H1 (cell line): ENCODE data around the gene CYP2A6. TPM values are rescaled to one million over a fixed set of nuclear protein-coding genes. Genes with fewer than 3 reads are reported as not detected.

Experiments used
- CTCF ChIA-PET: fragments of 300-600 bp; sonication (Branson Sonifier 250); formaldehyde crosslinking; loops from one replicate; lab custom pipeline; 2021; ENCODE audit not compliant: partially characterized antibody; lab: Charles Lee
- POLR2A ChIA-PET: fragments of 300-600 bp; sonication (Branson Sonifier 250); formaldehyde crosslinking; loops from one replicate; lab custom pipeline; 2021; ENCODE audit warnings: inconsistent platforms; ENCODE audit not compliant: partially characterized antibody; lab: Charles Lee
- DNase-seq, 2 experiments: peaks; one replicate each; pipeline versions ENCODE4 v3.0.0 to v3.0.0-alpha.2; 2010 to 2022; ENCODE audit warnings: low spot score in 2 of 2, low read depth in 1 of 2, mixed read lengths in 1 of 2
- FAIRE-seq: peaks from 2 replicates; lab custom pipeline; 2011; peaks lifted over from hg19 to GRCh38; lab: Jason Lieb, UNC
- H2AFZ ChIP-seq: 2 replicates; pipeline ENCODE4 v1.8.1; 2012; ENCODE audit warnings: low read length, inconsistent platforms
- H2AK5ac ChIP-seq: 2 replicates; pipeline ENCODE4 v1.6.1; 2013; ENCODE audit warnings: low read depth, low read length
- H2BK120ac ChIP-seq: replicated peaks from 2 replicates; pipeline ENCODE3; 2013; ENCODE audit warnings: low read depth, low read length, inconsistent platforms
- H2BK12ac ChIP-seq: 2 replicates; pipeline ENCODE4 v1.6.1; 2013; ENCODE audit warnings: low read depth, low read length
- H2BK15ac ChIP-seq: 2 replicates; pipeline ENCODE4 v1.6.1; 2013; ENCODE audit warnings: low read length
- H2BK20ac ChIP-seq: 2 replicates; pipeline ENCODE4 v1.6.1; 2013; ENCODE audit warnings: low read length
- H2BK5ac ChIP-seq: 2 replicates; pipeline ENCODE4 v1.6.1; 2013; ENCODE audit warnings: low read depth, low read length
- H3K14ac ChIP-seq: 2 replicates; pipeline ENCODE4 v1.6.1; 2013; ENCODE audit warnings: inconsistent platforms; ENCODE audit not compliant: insufficient read length
- H3K18ac ChIP-seq: 2 replicates; pipeline ENCODE4 v1.6.1; 2013; ENCODE audit warnings: low read length; ENCODE audit errors: extremely low read depth
- H3K23ac ChIP-seq: 2 replicates; pipeline ENCODE4 v1.6.1; 2013; ENCODE audit warnings: inconsistent platforms; ENCODE audit not compliant: insufficient read length
- H3K23me2 ChIP-seq: 2 replicates; pipeline ENCODE4 v1.6.1; 2013; ENCODE audit warnings: low read depth, low read length
- H3K27ac ChIP-seq: 2 replicates; pipeline ENCODE4 v1.6.1; 2011; ENCODE audit warnings: low read depth, low read length, inconsistent platforms
- H3K27me3 ChIP-seq, 4 experiments: replicated peaks in 1 of 4; 1 replicate in 1 of 4; 2 replicates in 3 of 4; pipeline versions ENCODE4 v1.6.1 to v1.8.1; 2011 to 2013; ENCODE audit warnings: low read length in 3 of 4, mild to moderate bottlenecking in 3 of 4, inconsistent platforms in 2 of 4, mixed read lengths in 2 of 4, moderate library complexity in 1 of 4; ENCODE audit not compliant: control insufficient read depth in 3 of 4, insufficient read depth in 3 of 4; ENCODE audit errors: extremely low read depth in 1 of 4
- H3K36me3 ChIP-seq, 4 experiments: 2 replicates each; pipeline versions ENCODE4 v1.6.1 to v1.8.1; 2011 to 2013; ENCODE audit warnings: mild to moderate bottlenecking in 4 of 4, low read length in 3 of 4, moderate library complexity in 2 of 4, control low read depth in 1 of 4, inconsistent platforms in 1 of 4; ENCODE audit not compliant: insufficient read depth in 4 of 4, control insufficient read depth in 2 of 4
- H3K4ac ChIP-seq: replicated peaks from 2 replicates; pipeline ENCODE3; 2013; ENCODE audit warnings: low read length, low read depth, mixed read lengths, inconsistent platforms; ENCODE audit not compliant: insufficient read length
- H3K4me1 ChIP-seq, 4 experiments: replicated peaks in 1 of 4; 1 replicate in 1 of 4; 2 replicates in 3 of 4; pipeline versions ENCODE4 v1.6.1 to v1.8.1; 2011 to 2013; ENCODE audit warnings: low read length in 3 of 4, inconsistent platforms in 2 of 4, mixed read lengths in 1 of 4; ENCODE audit not compliant: insufficient read depth in 4 of 4, control insufficient read depth in 3 of 4
- H3K4me2 ChIP-seq, 2 experiments: 2 replicates each; pipeline versions ENCODE4 v1.6.1 to v1.8.1; 2011 to 2013; ENCODE audit warnings: low read depth in 2 of 2, low read length in 2 of 2, control low read depth in 1 of 2, inconsistent platforms in 1 of 2, mild to moderate bottlenecking in 1 of 2; ENCODE audit not compliant: insufficient read depth in 1 of 2
- H3K4me3 ChIP-seq, 4 experiments: fragments of 200-600, 300-600 bp in 1 of 4; sonication (generic), shearing (Covaris generic), sonication (Bioruptor Twin) in 1 of 4; 2 replicates each; pipeline versions ENCODE4 v1.5.1 to v1.8.1; 2011 to 2016; ENCODE audit warnings: low read length in 4 of 4, low read depth in 3 of 4, control low read depth in 2 of 4, inconsistent platforms in 2 of 4, mild to moderate bottlenecking in 2 of 4, mixed read lengths in 1 of 4, moderate library complexity in 1 of 4; ENCODE audit not compliant: insufficient read depth in 2 of 4; ENCODE audit errors: extremely low read depth in 1 of 4
- H3K56ac ChIP-seq: replicated peaks from 2 replicates; pipeline ENCODE3; 2013; ENCODE audit warnings: low read depth, mild to moderate bottlenecking, mixed read lengths, low read length, inconsistent platforms; ENCODE audit not compliant: insufficient read length
- H3K79me1 ChIP-seq: 2 replicates; pipeline ENCODE4 v1.6.1; 2013; ENCODE audit warnings: low read depth, low read length, control low read depth
- H3K79me2 ChIP-seq, 2 experiments: 2 replicates each; pipeline versions ENCODE4 v1.6.1 to v1.8.1; 2012 to 2013; ENCODE audit warnings: low read length in 2 of 2, mild to moderate bottlenecking in 2 of 2, inconsistent platforms in 1 of 2; ENCODE audit not compliant: insufficient read depth in 2 of 2, control insufficient read depth in 1 of 2
- H3K9ac ChIP-seq, 4 experiments: replicated peaks in 1 of 4; 1 replicate in 1 of 4; 2 replicates in 3 of 4; pipeline versions ENCODE4 v1.6.1 to v1.8.1; 2011 to 2013; ENCODE audit warnings: low read depth in 3 of 4, low read length in 3 of 4, control low read depth in 2 of 4, mild to moderate bottlenecking in 2 of 4, moderate library complexity in 2 of 4, inconsistent platforms in 1 of 4; ENCODE audit errors: extremely low read depth in 1 of 4
- H3K9me3 ChIP-seq, 2 experiments: 2 replicates each; pipeline versions ENCODE4 v1.6.1 to v1.8.1; 2012 to 2013; ENCODE audit warnings: mild to moderate bottlenecking in 2 of 2, moderate library complexity in 2 of 2, control low read depth in 1 of 2, inconsistent platforms in 1 of 2, low read depth in 1 of 2, low read length in 1 of 2, mixed read lengths in 1 of 2; ENCODE audit not compliant: insufficient read depth in 2 of 2
- H4K20me1 ChIP-seq, 2 experiments: replicated peaks in 1 of 2; 2 replicates each; pipeline versions ENCODE3 to v1.8.1; 2011 to 2013; ENCODE audit warnings: inconsistent platforms in 2 of 2, low read length in 2 of 2, mild to moderate bottlenecking in 1 of 2; ENCODE audit not compliant: insufficient read depth in 2 of 2, control insufficient read depth in 1 of 2
- H4K5ac ChIP-seq: 2 replicates; pipeline ENCODE4 v1.6.1; 2013; ENCODE audit warnings: low read length, low read depth, mixed read lengths, inconsistent platforms; ENCODE audit not compliant: insufficient read length
- H4K8ac ChIP-seq: 2 replicates; pipeline ENCODE4 v1.8.0; 2013; ENCODE audit warnings: mild to moderate bottlenecking, moderate library complexity, low read length, inconsistent platforms; ENCODE audit not compliant: insufficient read depth; ENCODE audit errors: extremely low read depth
- H4K91ac ChIP-seq: replicated peaks from 2 replicates; pipeline ENCODE3; 2013; ENCODE audit warnings: low read length, mixed read lengths, inconsistent platforms; ENCODE audit not compliant: insufficient read length
- PHF8 ChIP-seq: fragments of 200-600 bp; sonication (generic); conservative IDR thresholded peaks from 2 replicates; pipeline ENCODE4 v1.7.1; 2012; ENCODE audit warnings: low read depth, mild to moderate bottlenecking, inconsistent platforms, low read length, moderate library complexity
- WGBS, 2 experiments: shearing (Covaris generic) in 1 of 2; methylation state at CpG; one replicate each; pipeline versions ENCODE4 v1.1.6 to v1.1.7; 2013 to 2015; ENCODE audit warnings: low lambda C conversion rate in 2 of 2, mixed read lengths in 2 of 2, inconsistent platforms in 1 of 2, low coverage in 1 of 2, missing lambda C conversion rate in 1 of 2; ENCODE audit not compliant: insufficient replicate concordance in 2 of 2, insufficient coverage in 1 of 2, insufficient read length in 1 of 2; ENCODE audit errors: extremely low coverage in 1 of 2, missing lambda C conversion rate in 1 of 2; 5-methylcytosine and 5-hydroxymethylcytosine counted together
- polyA plus RNA-seq, 7 experiments: library from polyadenylated mRNA; depleted of rRNA in 3 of 7; stranded (reverse) in 5 of 7; unstranded in 2 of 7; fragments of >200 nt in 5 of 7; fragments of 200-250 nt in 2 of 7; gene quantifications; 1 replicate in 5 of 7; 2 replicates in 1 of 7; 4 replicates in 1 of 7; pipeline versions ENCODE4 v1.2.1 to v1.2.3, GENCODE V29; 2011 to 2013; ENCODE audit warnings: missing spikeins in 2 of 7, mixed read lengths in 2 of 7
- total RNA-seq: library from RNA; stranded (reverse); fragmentation: NEBNext Ultra II Directional; extraction: Animal tissue kit (Norgen Biotek cat#: 25700); gene quantifications from 2 replicates; pipeline ENCODE4 v1.2.1, GENCODE V29; 2021

The CYP2A6 gene
- total and polyA plus RNA-seq, 2 of the 8 experiments (the other 6 are each of a cell fraction or from before 2014, with no cell fraction given), result 0.33 TPM; not detected in 1

- H3K36me3 ChIP-seq, result no peaks in the 10 kb centered on the region
- H3K27ac ChIP-seq, result no peak overlapping the region
- H4K8ac ChIP-seq, result no peak overlapping the region
- WGBS, 2 experiments, result 90% methylated on average over 3 of the region's 3 CpGs; no CpG with 5 or more reads in 1 of the 2 experiments
- DNase-seq (no peak), FAIRE-seq (no peak)
- no peak overlapping the region for H3K18ac ChIP-seq
- H2AK5ac ChIP-seq, result no peak overlapping the region
- H4K5ac ChIP-seq, result no peak overlapping the region
- no peak overlapping the region for H3K4ac ChIP-seq
- no peak overlapping the region for H2AFZ ChIP-seq
- H4K20me1 ChIP-seq, result no peaks in the 10 kb centered on the region
- H3K9ac ChIP-seq, result no peak overlapping the region
- H3K9me3 ChIP-seq, result no peaks in the 10 kb centered on the region
- no peak overlapping the region for H3K4me3 ChIP-seq
- H3K4me1 ChIP-seq, result no peaks in the 10 kb centered on the region
- no peaks in the 10 kb centered on the region for H3K27me3 ChIP-seq
- no peak overlapping the region for H3K56ac ChIP-seq
- ChIA-PET POLR2A (no interaction called here), CTCF (interaction anchor here (0.6 to 1.5 kb wide), 3 partner anchors 9 to 337 kb away, joined by 3 to 4 read pairs (median 4); no protein-coding TSS in a partner anchor)
- no peaks in the 10 kb centered on the region for H3K79me2 ChIP-seq
- H4K91ac ChIP-seq, result no peak overlapping the region
- no peak for TF ChIP-seq PHF8
- H3K79me1 ChIP-seq, result no peaks in the 10 kb centered on the region
- no peak overlapping the region for H2BK12ac ChIP-seq
- no peaks in the 10 kb centered on the region for H3K23me2 ChIP-seq
- H3K14ac ChIP-seq, result no peak overlapping the region
- H2BK5ac ChIP-seq, result no peak overlapping the region
- no peak overlapping the region for H3K23ac ChIP-seq
- no peak overlapping the region for H2BK120ac ChIP-seq
- H2BK20ac ChIP-seq, result no peak overlapping the region
- no peak overlapping the region for H3K4me2 ChIP-seq
- no peak overlapping the region for H2BK15ac ChIP-seq
Measured at GRCh38 chr19:40889366-40889765, 39.1 kb upstream of the CYP2A6 start.
